Measurements from ENCODE around the gene GIGYF2.

GIGYF2 gene

DNA sequence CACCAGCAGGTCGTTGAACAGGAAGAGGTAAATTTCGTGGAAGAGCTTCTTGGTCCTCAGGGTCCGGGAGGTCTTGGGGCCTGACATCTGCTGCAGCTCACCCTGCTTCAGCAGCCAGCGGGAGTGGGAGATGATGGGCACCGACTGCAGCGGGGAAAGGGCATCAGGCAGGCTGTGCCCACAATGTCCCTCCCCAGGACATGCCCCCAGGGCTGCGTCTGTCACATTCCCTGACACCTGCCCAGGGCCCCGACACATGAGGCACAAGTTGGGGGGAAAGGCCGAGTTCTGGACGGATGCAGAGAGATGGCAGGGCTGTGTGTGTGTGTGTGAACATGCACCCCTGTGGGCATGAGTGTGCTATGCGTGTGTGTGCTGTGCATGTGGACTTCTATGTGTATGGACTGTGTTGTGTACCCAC is 186.9 kb downstream of the GIGYF2 start:
- FAIRE-seq = no peak

DNA sequence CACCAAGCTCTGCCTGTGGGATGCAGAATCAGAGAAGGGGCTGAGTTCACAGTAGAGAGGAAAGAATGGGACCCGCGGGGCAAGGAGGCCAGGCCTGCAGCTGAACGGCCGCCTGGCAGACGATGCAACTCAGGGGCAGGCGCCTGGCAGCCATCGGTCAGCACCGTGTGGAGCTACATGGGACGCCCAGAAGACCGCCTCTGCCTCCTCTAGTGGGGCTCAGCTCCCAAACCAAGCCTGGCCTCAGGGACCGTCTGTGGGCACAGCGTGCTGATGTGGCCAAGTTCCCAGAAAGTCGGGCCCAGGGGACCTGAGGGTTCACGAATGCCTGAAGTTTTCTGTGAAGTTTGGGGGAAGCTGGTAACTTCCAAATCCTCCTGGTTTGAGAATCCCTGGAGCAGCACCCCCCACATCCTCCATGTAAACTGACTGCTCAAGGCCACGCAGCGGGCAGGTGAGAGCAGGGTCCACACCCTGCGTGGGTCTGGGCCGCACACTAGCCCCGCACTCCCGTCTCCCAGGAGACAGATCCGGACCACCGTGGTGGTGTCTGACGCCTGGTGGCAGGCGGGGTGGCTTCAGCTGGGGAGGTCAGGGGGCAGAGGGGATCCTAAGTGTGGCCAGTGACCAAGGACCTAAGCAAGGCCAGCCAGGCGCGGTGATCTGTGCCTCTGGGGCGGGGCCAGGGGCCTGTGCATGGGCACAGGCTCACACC is 187.6 kb downstream of the GIGYF2 start:
- FAIRE-seq = no peak

- FAIRE-seq = no peak
These were observed 188.3 kb downstream of the GIGYF2 start for GRCh38 chr2:232885264-232885961.

- no peak for FAIRE-seq
These were observed 189.0 kb downstream of the GIGYF2 start for GRCh38 chr2:232886176-232886575.

DNA sequence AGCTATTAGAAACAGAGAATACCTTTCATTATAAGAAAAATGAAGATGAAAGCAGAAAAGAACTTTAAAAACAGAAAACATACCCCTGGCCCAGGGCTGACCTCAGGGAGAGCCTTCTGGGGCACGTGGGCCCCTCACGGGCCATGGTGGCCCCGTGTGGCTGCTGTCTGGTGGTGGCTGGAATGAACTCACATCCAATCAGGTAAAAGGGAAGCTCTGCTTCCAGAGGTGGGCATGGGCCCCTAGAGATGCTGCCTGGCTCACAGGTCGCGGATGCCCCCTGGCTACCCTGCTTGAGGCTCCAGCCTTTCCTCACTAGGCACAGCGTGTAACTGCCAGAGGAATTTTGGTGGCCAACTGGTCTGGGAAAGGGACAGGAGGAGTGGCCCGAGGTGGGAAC is 189.5 kb downstream of the GIGYF2 start:
- no peak for FAIRE-seq

DNA sequence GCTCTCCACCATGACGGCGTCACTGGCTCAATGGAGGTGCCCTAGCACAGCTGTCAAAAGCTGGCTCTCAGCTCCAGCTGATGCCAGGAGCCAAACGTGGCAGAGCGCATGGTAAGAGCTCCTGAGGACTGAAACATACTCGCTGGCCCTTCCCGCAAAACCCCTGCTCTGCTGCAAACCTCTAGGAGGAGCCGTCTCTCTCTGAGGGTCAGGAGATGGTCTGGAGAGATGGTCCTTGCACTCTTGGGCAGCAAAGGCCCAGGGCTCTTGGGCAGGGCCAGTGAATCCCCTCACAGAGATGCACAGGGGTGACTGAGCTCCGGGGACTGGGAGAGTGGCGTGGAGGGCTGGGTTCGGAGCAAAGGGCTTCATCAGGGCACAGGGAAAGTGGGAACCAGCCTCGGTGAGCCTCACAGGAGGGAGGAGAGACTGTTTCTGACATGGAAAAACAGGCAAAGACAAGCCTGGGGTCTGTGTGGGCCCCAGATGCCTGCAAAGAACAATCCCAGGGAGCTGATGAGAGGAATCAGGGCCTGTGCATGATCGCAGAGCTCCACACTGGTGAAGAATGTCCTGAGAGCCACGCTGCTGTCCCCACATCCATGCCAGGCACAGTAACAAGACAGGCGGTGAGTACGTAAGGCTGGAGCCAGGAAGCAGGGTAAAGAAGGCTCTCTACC is 190.2 kb downstream of the GIGYF2 start:
- no peak for FAIRE-seq

DNA sequence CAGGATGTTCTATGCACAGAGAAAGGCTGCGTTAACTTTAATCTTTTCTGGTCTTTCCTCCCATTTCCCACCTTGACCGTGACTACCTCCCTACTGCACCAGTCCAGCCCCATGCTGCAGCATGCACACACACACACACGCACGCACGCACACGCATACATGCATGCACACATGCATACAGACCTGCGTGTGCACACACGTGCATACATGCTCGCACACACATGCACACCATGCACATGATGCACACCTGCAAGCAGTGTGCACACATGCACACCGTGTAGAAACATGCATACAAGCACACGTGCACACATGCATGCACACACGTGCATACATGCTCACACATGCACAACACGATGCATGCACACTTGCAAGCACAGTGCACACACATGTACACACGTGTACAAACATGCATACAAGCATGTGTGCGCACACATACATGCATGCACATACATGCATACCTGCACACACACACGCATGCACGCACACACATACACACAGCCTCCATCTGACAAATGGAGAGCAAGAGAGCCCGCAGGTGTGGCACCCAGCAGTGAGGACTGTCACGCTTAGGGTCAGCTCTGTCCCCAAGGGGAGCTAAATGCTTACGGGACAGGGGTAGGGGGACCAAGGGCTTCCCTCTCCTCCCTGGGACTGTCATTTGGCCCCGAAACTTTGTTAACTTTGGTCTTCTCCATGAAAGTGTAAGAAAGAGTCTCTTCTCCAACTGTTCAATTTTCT is 191.1 kb downstream of the GIGYF2 start:
- no peak for FAIRE-seq

GRCh38 chr2:232888839-232889529 is 191.9 kb downstream of the GIGYF2 start:
- FAIRE-seq = no peak

GRCh38 chr2:232889876-232890401 is 192.8 kb downstream of the GIGYF2 start:
- no peak for FAIRE-seq

DNA sequence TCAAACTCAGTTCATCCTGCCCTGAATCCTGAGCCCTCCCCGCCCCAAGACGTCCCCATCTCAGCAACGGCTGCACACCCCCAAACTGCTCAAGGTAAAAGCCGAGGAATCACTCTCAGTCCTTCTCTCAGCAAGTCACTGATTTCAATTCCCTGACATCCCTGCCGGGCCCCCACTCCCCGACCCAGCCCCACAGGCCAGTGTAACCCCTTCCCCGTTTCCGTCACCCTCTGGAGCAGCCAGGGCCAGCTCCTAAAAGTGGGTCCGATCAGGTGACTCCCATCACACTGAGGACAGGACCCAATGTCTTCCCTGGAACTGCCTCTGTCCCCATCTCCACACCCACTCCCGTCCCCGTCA is 193.4 kb downstream of the GIGYF2 start:
- no peak for FAIRE-seq

DNA sequence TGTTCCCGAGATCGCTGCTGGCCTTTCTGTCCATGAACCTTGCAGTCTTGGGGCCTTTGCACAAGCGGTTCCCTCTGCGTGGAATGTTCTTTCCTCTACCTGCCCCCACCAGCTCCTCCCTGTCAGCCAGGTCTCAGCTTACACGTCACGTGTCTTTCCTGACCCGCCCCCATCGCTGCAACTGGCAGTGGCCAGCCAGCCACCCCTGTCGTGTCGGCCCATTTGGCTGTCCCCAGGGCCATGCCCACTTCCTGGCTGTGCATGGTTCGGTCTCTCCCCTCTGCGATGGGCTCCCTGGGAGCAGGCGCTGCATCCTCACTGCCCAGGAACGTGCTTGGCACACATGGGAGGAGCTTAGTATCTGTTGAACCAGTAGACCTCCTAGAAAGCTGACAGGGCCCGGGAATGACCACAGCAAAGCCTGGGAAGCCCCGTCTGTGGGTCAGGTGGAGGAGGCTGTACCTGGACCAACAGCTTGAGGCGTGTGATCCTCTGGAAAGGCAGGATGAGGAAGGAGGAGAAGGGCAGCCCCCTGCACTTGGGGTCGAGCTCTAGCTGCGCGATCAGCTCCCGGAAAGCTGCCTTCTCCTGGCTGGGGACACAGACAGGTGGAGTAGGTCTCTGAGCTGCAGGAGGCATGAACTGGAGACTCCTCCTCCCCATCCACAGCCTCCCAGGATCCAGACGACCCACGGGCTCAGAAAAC is 193.9 kb downstream of the GIGYF2 start:
- no peak for FAIRE-seq

DNA sequence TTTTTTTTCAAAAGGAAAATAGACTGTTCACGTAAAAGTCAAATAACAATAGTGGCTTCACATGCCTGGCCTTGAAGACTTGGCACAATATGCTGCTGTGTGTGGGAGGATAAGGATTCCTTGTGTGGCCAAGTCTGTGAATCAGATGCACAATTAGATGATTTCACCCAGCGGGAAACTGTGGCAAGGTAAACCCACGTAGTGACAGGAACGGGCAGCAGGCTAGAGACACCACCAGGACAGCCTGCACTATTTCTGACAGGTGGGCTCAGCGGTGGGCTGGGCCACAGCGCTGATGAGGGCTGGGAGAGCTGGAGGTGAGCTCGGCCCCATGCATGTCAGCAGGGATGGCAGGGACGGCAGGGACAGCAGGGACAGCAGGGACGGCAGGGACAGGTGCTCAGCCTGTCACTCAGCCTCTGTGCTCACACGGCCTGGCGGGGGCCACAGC is 194.5 kb downstream of the GIGYF2 start:
- no peak for FAIRE-seq

- no peak for FAIRE-seq
These were observed 195.1 kb downstream of the GIGYF2 start for GRCh38 chr2:232892221-232892620.

DNA sequence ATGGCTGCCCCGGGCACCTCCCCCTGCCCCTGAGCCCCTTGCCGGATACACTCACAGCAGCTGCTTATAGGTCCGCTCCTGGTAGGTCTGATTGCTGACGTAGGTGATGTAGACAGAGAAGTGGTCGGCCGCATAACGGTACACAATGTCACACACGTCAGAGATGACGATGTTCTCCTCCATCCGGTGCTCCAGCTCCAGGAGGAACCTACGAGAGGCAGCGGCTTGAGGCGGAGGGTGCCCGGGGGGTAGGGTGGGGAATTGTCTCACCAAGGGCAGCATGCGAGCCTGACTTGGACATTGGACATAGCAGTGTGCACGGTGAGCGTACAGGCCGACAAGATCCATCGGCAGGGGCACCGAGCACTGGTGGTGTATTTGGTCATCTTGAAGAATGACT is 195.7 kb downstream of the GIGYF2 start:
- FAIRE-seq = no peak

DNA sequence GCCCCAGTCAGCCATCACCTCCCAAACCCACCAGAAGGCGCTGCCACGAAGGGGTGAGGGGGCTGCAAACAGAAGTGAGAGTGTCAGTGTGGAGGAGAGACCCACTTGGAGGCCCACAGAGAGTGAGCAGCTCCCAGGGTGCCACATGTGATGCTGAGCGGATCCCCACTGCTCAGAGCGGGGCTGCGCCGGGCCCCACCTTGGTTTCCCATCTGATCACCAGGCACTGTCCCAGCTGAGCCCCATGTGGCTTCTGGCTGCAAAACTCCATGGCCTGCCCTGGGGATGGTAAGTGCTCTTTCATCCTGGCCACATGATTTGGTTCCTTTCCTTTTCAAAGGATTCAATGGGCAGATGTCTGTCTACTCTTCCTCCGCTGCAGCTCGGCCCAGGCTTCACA is 196.7 kb downstream of the GIGYF2 start:
- FAIRE-seq = no peak

GRCh38 chr2:232894251-232894650 is 197.1 kb downstream of the GIGYF2 start:
- FAIRE-seq = no peak

- FAIRE-seq = no peak
These were observed 197.6 kb downstream of the GIGYF2 start for GRCh38 chr2:232894746-232895145.

DNA sequence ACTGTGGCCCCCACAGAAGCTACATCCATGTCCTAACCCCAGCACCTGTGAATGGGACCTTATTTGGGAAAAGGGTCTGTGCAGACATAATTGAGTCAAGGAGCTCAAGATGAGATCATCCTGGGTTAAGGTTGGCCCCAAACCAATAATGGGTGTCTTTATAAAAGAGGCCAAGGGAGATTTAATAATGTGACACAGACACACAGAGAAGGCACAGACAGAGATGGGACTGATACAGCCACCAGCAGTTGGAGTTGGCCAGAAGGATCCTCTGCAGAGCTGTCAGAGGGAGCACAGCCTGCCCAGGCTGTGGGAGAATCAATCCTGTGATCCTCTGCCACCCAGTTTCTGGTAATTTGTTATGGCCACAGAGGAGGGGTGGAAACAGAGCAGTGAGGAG is 199.0 kb downstream of the GIGYF2 start:
- FAIRE-seq = no peak

- no peak for FAIRE-seq
These were observed 199.8 kb downstream of the GIGYF2 start for GRCh38 chr2:232896720-232897597.

DNA sequence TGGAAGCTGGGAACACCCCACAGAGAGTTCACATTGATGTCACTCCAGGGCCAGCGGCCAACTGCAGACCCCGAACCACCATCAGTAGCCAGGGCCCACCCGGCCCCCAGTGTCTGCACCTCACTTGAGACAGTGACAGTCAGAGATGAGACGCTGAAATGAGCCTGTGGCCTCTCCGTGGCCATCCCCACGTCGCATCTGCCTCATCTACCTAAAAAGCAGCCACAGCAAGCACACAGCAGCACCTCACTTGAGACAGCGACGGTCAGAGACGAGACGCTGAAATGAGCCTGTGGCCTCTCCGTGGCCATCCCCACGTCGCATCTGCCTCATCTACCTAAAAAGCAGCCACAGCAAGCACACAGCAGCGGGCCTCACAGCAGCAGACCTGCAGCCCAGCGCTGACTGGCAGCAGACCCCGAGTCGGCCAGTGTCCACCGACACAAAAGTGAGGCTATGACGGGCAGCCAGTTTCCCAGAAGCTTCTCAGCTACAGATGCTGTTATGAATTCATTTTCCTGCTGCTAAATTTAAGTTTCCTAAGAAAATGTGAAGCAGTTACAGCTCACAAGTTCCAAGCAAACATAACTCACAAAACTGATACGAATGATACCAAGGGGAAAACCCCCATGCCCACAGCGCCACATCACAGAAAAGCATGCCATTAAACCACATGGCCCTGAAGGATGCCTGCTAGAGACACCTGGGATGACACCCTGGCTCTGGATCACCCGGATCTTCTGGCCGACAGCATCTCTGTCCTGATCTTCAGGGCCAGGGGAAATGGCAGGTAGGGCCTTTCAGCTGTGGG is 200.7 kb downstream of the GIGYF2 start:
- no peak for FAIRE-seq

Measured in G401.6 (cell line).